Skeletal muscle cell (primary cell): ENCODE measurements around the gene GBE1.

Experiments
- DNase-seq: peaks from one replicate; pipeline ENCODE4 v3.0.0-alpha.2; 2010; ENCODE audit warnings: low read depth
- H3K4me3 ChIP-seq: 2 replicates; pipeline ENCODE4 v1.5.1; 2011; ENCODE audit warnings: low read depth, mild to moderate bottlenecking, control low read depth, low read length, moderate library complexity

GBE1 gene

DNA sequence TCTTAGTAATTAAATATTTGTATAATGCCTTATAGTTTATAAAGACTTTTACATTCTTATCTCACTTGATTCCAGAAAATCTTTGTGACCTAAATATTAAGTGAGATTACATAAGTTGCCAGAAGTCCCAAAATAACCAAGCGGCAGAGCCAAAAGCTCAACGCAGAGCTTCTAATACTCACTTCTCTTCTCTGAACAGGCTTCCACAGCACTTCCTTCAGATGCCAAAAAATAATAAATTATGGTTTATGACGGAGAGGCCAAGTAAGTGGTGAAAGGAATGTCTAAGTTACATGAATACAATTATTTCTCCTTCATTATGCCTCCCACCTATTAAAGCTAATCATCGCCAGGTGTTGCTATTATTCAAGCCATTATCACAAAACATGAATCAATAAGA is 110.3 kb downstream of the GBE1 start:
- no peak for DNase-seq
- H3K4me3 ChIP-seq, result no peak overlapping the region

DNA sequence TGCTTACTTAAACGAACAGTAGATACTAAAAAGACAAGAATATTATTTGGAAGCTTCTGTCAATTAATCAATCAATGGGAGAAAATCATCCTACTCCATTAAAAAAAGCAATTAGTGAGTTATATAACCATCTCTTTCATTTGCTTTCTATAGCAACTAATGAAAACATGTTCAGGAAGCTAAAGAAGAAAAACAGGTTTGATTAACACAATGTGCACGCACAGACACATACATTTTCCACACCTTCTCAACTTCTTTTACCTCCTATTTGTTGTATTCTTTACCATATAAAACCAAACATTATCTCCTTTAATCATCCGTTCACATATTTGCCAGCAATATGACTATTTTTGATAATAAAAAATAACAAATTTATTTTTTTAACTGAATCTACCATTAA is 111.3 kb downstream of the GBE1 start:
- no peak for DNase-seq
- no peak overlapping the region for H3K4me3 ChIP-seq

DNA sequence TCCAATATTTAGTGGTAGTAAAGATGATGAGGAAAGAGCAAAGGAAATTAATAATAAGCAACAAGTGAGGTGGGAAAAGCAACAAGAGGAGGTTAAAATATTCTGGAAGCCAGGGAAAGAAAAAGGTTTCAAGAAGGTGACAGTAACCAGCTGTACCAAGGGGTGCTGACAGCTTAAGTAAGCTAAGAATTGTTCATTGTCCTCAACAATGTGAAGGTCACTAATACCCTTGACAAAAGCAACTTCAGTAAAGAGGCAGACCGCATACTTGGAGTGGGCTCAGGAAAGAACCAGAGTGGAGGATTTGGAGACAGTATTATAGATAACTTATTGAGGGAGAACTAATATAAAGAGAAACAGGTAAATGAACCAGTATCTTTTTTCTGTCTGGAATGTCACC is 116.2 kb downstream of the GBE1 start:
- DNase-seq, result no peak
- H3K4me3 ChIP-seq, result no peak overlapping the region

DNA sequence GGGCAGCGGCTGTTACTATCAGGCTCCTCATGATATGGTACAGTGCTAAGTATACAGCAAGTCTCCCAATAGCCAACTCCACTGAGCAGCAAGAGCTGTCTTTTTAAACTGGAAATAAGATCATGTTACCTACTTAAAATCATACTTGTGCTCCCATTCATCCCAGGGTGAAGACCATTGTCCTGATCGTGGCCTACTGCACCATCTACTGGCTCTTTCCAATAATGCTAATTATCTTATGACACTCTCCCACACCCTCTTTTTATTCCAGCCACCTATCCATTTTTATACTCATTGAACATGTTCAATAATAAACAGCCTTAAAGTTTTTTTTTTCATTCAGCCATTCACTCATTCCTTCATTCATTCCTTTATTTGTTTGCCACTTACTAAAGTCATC is 117.7 kb downstream of the GBE1 start:
- DNase-seq, result no peak
- no peak overlapping the region for H3K4me3 ChIP-seq

DNA sequence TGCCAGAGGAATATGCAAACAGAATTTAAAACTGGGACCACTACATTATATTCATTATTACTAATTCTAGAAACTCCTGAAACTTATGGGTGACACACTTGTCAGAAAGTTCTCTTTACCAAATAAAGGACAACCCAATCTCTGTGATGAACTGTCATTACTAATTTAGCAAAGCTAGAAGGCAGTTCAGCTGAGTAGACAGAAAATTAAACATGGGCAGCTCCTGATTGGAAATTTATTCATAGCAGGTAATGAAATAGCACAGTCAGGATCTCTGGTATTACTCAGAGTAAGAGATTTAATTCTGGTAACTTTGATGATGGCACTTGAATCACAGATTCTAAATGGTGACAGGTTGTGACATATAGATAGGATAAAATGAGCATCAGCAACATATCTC is 123.0 kb downstream of the GBE1 start:
- DNase-seq, result no peak
- no peak overlapping the region for H3K4me3 ChIP-seq

DNA sequence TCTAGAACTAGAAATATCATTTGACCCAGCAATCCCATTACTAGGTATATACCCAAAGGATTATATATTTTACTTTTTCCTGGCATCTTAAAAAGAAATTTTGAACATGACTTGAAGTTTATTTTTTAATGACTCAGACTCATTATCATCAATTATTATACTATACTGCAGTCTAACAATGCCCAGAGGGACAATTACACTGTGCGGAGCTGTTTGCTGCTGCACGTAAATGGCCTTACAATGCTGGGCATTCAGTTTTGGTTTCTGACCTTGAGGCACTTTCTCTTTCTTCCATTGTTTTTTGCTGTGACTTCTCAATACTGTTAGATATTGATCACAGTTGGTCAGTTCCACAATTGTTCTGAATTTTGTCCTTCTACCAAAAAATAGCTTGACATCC is 128.8 kb downstream of the GBE1 start:
- DNase-seq, result no peak
- no peak overlapping the region for H3K4me3 ChIP-seq

DNA sequence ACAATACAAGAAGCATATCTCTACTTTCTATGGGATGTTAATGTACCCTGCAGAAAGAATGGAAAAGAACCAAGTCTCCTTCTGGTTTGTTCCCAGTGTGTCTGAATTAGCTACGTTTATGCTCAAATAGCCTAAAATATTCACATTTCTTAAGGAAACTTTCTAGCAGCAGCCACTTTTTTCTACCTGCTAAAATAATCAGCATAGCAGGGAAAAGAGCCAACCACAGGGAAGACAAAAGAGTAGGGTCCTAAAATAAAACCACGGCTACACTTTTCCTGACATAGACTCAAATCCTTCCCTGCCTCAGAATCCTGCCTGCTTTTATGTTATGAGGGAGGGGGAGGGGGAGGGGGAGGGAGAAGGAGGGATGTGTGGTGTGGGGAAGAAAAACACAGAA is 136.7 kb downstream of the GBE1 start:
- H3K4me3 ChIP-seq, result no peak overlapping the region
- no peak for DNase-seq

DNA sequence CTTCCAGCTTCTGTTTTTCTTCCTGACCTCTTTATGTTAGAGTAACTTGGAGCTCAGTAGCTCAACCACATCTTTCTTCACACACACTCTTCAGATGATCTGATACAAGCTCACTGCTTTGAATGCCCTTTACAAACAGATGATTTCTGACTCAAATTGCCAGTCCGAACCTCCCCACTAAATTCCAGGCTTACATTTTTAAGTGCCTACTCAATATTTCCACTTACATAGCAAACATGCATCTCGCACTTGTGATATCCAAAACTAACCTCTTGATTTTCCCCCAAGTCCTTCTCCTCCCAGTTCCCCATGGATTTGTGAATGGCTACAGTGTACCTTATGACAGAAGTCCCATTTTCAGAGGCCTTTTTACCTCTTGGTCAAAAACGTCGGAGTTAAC is 139.1 kb downstream of the GBE1 start:
- no peak for DNase-seq
- H3K4me3 ChIP-seq, result no peak overlapping the region

DNA sequence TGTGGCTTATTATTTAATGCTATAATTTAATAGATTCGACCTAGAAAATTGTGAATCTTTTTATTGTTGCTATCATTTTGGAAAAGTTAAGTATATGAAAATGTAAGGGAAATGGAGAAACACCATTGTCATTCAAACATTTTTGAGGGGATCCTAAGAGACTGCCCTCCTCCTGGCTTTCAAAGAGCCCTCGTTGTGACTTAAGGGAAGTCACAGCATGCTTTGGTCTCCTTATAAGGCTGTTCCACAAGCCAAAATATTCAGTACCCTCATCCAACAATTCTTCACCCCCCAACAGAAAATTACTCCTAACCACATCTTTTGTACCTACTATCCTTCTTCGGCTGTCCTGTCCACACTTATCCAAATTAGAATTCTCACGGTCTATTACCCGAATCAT is 140.2 kb downstream of the GBE1 start:
- no peak overlapping the region for H3K4me3 ChIP-seq
- no peak for DNase-seq

DNA sequence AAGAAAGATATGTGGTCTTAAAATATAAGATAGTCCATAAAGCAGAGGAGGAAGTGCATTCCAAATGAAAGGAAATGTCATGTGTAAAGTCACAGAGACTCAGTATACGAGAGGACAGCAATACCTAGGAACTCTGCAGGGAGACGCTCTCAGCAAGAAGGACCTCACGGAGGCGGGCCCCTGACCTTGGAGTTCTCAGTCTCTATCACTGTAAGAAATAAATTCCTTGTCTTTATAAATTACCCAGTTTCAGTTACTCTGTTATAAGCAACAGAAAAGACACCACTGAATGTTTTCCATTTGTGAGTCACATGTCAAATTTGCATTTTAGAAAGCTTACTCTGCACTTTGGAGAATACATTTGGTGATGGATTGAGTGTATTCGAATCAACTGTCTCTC is 140.6 kb downstream of the GBE1 start:
- no peak overlapping the region for H3K4me3 ChIP-seq
- no peak for DNase-seq

DNA sequence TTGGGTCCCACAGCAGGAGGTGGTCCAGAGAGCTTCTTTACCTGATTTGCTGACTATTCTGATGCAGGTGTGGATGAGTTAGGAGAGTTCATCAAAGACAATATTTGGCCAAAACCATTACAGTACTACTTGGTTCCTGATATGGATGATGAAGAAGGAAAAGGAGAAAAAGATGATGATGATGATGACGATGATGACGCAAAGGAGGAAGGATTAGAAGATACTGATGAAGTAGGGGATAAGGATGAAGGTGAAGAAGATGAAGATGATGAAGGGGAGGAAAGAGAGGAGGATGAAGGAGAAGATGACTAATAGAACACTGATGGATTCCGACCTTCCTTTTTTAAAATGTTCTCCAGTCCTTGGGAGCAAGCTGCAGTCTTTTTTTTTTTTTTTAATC is 148.7 kb downstream of the GBE1 start:
- DNase-seq, result no peak

DNA sequence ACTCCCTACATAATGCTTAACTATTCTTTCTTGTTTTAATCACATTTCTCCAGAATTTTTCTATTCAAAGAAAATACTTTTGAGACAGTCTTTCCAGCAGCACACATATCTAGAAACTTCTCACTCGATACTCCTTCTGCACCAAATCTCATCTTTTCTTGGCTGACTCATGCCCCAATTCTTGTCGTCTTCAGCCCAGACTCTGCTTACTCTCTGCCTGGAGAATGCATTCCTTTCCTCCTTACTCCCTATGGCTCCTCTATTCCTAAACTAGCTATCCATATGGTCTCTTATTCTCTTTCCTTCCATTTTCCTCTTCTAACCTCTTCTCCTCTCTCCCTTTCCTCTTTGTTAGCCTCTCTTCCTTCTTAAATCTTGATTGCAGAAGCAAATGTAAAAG is 158.7 kb downstream of the GBE1 start:
- DNase-seq, result peak; percentile 6
- H3K4me3 ChIP-seq, result no peak overlapping the region

More for the DNA sequence above, 148.7 kb downstream of the GBE1 start:
- no peak overlapping the region for H3K4me3 ChIP-seq

DNA sequence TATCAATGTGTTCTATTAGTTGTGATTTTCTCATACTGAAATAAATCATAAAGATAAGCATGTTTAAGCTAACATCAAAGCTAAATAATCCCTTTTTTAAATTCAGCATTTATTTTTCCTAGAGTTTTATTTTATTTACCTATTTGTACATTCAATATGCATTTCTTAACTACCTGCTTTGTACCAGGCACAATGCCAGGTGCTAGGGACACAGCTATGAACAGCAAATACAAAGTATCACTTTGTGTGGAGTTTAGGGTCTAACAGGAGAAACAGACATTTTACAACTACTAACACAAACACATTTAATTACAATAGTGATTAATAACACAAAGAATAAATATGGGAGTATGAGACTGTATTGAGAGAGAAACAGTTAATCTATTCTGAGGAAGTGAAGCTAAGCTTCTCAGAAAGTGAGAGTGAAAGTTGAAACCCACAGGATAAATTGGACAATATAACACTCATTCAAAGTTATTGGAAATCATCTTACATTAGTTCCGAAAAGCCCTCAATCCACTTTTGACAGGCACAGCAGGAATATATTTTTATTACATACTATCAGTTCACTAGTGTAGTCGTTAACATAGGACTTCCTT is 159.6 kb downstream of the GBE1 start:
- no peak overlapping the region for H3K4me3 ChIP-seq
- DNase-seq, result no peak

DNA sequence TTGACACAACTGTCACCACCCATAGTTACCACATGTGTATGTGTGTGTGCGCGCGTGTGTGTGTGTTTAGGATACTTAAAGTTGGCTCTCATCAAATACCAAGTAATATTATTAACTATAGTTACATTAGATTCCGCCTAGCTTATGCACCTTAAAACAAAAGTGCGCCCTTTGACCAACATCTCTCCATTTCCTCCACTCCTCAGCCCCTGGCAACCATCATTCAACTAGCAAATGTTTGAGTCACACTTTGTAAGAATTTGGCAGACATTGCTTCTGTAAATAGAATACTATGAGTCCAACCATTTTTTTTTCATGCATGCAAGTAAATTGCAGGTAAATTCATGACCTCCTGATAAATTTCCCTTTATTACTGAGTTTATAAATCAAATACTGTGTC is 169.3 kb downstream of the GBE1 start:
- no peak overlapping the region for H3K4me3 ChIP-seq

DNA sequence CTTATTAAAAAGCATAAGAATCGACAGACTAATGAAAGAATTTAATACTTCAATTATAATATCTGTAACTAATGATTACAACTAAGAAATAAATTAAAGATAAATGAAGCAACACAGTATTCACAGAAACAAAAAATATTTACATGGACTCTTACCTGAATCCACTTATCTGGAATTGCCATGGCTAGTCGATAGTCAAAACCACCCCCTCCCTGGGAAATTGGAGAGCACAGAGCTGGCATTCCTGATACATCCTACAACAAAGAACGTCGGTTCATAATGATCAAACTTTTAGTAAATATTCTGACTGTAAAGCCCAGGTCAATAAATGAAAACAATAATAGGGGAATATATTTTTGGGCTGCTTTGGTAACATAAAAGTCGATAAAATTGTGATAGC is 175.5 kb downstream of the GBE1 start:
- no peak for DNase-seq
- no peak overlapping the region for H3K4me3 ChIP-seq

More for the DNA sequence above, 169.3 kb downstream of the GBE1 start:
- DNase-seq, result peak; percentile 8

DNA sequence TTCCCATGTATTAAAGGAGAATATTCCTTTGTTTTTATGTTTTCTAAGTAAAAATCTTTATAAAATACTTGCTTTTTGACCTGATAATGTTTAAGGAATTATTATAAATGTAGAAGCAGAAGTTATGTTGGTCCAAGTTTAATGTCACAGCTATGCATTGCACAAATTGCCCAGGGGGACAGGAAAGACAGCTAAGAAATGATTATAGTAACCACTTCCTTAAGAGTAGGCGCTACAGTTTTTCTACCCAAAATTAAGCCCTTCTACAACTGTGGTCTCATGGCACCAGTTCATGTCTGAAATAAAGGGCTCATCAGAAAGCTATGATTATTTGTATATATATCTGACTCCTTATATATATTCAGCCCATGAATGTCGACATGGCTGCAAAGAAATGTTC is 176.4 kb downstream of the GBE1 start:
- no peak for DNase-seq
- H3K4me3 ChIP-seq, result no peak overlapping the region

DNA sequence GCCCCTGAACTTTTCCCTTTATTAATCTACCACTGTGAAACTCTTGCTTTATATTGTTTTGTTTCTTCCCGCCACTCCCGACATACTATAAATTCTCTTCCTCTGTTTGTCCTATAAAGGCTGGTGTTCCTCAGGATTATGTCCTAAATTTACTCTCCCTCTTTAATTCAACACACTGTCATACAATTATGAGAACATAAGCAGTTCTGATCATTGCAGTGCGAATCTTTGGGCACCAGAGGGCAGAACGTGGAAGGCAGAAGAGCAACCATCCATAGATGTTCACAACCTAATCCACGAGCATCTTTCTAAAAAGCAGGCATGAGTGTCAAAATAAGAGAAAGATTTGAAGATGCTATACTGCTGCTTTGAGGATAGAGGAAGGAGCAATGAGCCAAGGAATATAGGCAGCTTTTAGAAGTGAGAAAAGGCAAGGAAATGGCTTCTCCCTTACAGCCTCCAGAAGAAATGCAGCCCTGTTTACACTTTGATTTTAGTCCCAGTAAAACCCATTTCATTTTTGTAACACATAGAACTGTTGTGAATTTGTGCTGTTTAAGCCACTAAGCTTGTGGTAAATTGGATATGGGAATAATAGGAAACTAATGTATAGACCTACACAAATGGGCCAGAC is 179.4 kb downstream of the GBE1 start:
- no peak for DNase-seq
- H3K4me3 ChIP-seq, result no peak overlapping the region

DNA sequence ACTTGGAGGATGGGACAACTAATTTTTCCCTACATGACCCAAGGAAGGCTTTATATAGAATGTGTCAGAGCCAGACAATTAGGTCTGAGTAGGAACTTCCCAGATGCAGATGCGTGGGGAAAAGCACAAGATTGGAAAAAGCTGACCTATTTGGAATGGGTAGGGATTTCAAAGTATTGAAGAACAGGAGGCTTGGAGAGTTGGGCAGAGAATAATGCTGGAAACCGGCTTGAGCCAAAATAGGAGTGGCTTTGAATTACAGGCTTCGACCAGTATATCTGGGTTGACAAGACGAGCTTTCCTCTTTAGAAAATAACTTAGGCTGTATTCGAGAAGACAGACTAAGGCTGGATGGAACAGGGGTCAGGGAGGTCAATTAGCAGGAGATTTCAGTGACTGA is 181.1 kb downstream of the GBE1 start:
- DNase-seq, result no peak

DNA sequence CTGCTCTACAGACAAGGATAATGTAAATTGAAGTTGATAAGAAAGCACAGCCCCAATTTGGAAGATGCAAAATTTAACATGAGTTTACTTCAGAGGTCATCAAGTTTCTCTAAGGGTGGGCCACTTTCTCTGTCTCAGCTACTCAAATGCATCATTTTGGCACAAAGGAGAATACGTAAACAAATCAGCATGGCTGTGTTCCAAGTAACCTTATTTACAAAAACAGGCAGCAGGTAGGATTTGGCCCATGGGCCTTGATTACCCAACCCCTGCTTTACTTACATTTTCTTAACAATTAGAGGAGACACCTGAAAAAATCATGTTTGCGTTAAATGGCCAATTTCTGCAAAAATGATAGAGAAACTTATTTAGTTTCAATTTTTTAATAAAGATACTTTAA is 181.7 kb downstream of the GBE1 start:
- no peak for DNase-seq
- H3K4me3 ChIP-seq, result no peak overlapping the region

More for the DNA sequence above, 181.1 kb downstream of the GBE1 start:
- H3K4me3 ChIP-seq, result no peak overlapping the region

DNA sequence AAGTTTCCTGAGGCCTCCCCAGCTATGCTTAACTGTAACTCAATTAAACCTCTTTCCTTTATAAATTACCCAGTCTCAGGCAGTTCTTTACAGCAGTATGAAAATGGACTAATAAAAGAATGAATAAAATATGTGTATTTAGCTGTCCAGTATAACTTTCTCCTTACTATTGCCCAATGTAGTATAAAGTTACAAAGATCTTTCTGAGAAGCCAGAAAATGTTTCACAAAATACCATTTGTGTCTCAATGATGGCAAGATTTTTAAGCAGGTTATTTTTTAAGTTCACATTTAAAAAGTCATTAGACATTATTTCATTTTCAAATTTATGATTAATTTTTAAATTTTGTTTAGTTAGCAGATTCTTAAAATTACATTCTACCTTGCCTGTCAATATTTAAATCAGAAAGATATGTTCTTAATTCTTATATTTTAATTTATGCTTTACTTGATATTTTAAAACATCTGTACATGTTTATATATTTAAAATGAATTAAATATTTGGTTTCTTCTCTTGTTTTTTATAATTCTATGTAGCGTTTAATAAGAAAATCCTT is 189.2 kb downstream of the GBE1 start:
- DNase-seq, result no peak

DNA sequence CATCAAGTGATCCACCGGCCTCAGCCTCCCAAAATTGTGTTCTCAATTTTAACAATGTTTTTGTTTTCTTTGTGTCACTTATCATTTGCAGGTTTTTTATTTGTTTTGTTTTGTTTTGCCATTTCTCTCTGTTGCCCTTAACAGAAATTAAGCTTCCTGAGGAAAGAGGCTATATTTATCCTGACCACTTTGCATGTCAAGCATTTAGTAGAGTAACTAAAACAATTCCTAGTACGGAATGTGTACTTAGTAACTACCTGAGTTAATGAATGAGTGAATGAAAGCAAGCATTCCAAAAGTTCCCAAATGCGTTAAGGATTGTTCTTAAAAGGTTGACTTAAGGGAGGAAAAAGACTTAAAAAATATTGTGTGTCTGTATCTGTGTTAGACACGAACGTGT is 193.1 kb downstream of the GBE1 start:
- no peak overlapping the region for H3K4me3 ChIP-seq
- no peak for DNase-seq

More for the DNA sequence above, 189.2 kb downstream of the GBE1 start:
- no peak overlapping the region for H3K4me3 ChIP-seq
